Fibroblast of villous mesenchyme (primary cell): ENCODE measurements around the gene PLXND1. TPM values are rescaled to one million over a fixed set of nuclear protein-coding genes. Genes with fewer than 3 reads are reported as not detected.
A peak's percentile ranks its signal among the peaks of the same experiment; 100 is the strongest.

Experiments used
- DNase-seq: peaks from one replicate; pipeline ENCODE4 v3.0.0-alpha.2; 2010; ENCODE audit warnings: low read depth
- H3K4me3 ChIP-seq: 2 replicates; pipeline ENCODE4 v1.5.1; 2011; ENCODE audit warnings: low read depth, mild to moderate bottlenecking, low read length
- CTCF ChIP-seq: IDR thresholded peaks from 2 replicates; pipeline ENCODE4 v1.5.1; 2012; ENCODE audit warnings: low read depth, mild to moderate bottlenecking, low read length; ENCODE audit not compliant: insufficient read depth
- total RNA-seq: library from RNA; depleted of rRNA; stranded (reverse); fragments of >200 nt; gene quantifications from 2 replicates; pipeline ENCODE4 v1.2.3, GENCODE V29; 2012

Gene PLXND1
- total RNA-seq, 1 donor = 97.2 TPM

- H3K4me3 ChIP-seq = no peak overlapping the region
- DNase-seq = peak; percentile 78
- no peak for TF ChIP-seq CTCF
Observed at GRCh38 chr3:129599607-129600006, 6.9 kb downstream of the PLXND1 start.

DNA sequence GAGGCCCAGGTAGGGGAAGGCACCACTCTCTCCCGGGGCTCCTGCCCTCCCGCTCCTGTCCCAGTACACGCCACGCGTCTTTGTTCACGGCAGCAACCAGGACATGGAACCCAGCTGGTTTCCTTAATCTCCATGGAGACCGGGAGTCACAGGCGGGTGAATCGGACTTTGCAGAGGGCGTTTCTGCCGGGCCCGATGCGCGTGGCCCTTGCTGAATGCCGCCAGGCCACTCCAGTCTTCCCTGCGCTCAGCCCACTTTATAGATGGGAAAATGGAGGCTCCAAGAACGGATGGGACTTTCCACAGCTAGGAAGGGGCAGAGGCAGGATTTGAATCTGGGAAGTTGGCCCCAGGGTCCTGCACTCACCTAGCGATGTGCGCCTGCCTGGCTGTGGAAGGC lies 7.4 kb downstream of the PLXND1 start:
- peak; percentile 27 for DNase-seq
- H3K4me3 ChIP-seq = no peak overlapping the region
- no peak for TF ChIP-seq CTCF

- TF ChIP-seq CTCF = no peak
- DNase-seq = no peak
- no peak overlapping the region for H3K4me3 ChIP-seq
Observed at GRCh38 chr3:129598484-129598883, 8.0 kb downstream of the PLXND1 start.

DNA sequence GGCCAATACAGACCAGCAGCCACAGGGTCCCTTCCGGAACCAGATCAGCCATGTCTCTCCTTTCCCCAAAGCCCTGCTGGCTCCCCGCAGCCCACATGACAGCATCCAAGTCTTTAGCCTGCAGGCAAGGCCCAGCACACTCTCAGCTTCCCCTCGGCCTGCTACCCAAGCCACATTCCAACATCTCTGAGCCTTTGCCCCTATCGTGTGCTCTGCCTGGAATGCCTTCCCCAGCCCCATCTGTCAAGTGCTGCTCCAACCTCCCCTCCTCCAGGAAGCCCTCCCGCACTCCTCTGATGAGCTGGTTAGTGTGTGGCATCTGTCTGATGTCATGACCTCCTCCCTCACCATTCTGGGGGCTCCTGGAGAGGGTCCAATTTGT lies 8.5 kb downstream of the PLXND1 start:
- H3K4me3 ChIP-seq = no peak overlapping the region
- no peak for TF ChIP-seq CTCF
- DNase-seq = peak; percentile 30

DNA sequence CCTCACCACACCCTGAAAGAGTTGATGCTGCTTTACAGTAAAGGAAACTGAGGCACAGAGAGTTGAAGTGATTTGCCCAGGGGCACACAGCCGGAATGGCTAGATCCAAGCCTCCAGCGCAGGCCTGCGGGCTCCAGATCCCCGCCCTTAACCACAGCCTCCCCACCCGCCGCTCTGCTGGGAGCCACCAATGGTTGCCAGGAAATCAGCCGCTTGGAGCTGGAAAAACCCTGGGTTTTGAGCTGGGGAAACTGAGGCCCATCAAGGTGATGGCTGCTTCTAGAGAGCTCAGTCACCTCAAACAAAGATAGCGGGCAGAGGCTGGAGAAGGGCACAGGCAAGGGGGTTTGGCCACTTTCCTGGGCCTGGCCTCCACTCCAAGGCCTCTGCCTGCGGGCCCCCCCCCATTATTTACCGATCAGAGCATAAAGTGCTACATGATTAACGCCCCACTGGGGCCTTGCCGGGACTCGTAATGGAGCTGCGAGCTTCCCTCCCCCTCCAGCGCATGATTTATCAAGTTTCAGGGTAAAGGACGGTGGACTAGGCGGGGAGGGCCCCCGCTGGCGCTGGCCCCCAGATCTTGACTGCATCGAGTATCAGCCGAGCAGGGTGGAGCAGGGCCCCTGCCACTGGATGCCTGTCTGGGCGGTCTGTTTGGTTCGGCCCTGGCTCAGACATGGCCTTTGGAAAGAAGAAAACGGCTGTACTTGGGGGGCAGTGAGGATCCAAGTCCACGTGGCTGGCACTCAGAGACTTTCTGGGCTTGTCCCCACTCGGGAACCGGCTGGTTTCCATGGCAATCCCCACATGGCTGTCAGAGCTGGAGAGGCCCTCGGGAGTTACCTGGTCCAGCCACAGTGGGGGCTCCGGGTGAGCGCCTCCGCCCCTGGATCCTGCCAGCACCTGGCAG lies 9.1 kb downstream of the PLXND1 start:
- TF ChIP-seq CTCF = no peak
- no peak overlapping the region for H3K4me3 ChIP-seq
- DNase-seq = peak; percentile 75

- H3K4me3 ChIP-seq = peak overlapping the region; percentile 21
- TF ChIP-seq CTCF = no peak
Observed at GRCh38 chr3:129596194-129597086, 10.0 kb downstream of the PLXND1 start.

More at GRCh38 chr3:129596194-129597086, 10.0 kb downstream of the PLXND1 start:
- peak; percentile 95 for DNase-seq
